ENCODE results near the gene KLF13. TPM values are rescaled to one million over a fixed set of nuclear protein-coding genes. Genes with fewer than 3 reads are reported as not detected.
A peak's percentile ranks its signal among the peaks of the same experiment; 100 is the strongest.

Gene KLF13
- total and polyA plus RNA-seq, 4 donors = 38.3 to 157 (median 55.2) TPM

DNA sequence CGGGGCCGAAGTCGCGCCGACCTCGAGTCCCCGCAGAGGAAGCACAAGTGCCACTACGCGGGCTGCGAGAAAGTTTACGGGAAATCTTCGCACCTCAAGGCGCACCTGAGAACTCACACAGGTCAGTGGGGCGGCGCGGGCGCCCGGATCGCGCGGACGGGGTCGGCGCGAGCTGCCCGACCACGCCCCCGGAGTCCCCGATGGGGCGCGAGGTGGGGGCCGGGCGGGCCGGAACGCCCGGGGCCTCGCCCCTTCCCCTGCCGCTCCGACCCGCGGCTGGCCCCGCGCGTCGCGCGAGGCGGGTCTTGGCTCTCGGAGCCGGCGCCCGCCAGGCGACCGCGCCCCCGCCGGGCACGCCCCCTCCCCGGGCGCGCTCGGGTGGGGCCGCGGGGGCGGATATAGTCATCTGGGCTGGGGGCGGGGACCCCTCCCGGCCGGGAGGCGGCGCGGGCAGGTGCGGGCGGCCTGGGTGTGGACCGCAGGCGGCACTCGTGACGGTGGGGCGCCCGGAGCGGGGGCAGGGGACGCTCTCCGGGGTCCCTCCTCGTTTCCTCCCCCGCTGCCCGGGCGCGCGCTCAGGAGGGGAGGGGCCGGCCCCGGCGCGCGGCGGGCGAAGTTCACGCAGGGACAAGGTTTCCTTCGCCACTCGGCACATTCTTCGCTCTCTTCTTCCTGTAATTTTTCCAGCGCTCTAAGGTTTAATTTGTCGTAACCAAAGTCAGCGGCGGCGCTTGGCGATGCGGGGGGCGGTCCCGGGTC lies 1.2 kb downstream of the KLF13 start:
- TF ChIP-seq, protein P1, sequence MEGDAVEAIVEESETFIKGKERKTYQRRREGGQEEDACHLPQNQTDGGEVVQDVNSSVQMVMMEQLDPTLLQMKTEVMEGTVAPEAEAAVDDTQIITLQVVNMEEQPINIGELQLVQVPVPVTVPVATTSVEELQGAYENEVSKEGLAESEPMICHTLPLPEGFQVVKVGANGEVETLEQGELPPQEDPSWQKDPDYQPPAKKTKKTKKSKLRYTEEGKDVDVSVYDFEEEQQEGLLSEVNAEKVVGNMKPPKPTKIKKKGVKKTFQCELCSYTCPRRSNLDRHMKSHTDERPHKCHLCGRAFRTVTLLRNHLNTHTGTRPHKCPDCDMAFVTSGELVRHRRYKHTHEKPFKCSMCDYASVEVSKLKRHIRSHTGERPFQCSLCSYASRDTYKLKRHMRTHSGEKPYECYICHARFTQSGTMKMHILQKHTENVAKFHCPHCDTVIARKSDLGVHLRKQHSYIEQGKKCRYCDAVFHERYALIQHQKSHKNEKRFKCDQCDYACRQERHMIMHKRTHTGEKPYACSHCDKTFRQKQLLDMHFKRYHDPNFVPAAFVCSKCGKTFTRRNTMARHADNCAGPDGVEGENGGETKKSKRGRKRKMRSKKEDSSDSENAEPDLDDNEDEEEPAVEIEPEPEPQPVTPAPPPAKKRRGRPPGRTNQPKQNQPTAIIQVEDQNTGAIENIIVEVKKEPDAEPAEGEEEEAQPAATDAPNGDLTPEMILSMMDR (IDR thresholded peaks at IDR 0.05; ENCODE audit: control extremely low read depth, extremely low read depth) = no peak
- Histone ChIP-seq H3K4me1 (ENCODE audit: control insufficient read depth in 5 of 5, insufficient read depth in 5 of 5, low read length in 5 of 5) (peaks cover 13 to 28% (median 21%) of the 10 kb centered on the region in 5 donors), H3K4me3 (peak overlapping the region; percentile 86), H3K27me3 (ENCODE audit: control insufficient read depth in 3 of 3, insufficient read depth in 3 of 3, low read length in 2 of 3) (no peaks in the 10 kb centered on the region), H3K9me3 (ENCODE audit: control insufficient read depth in 4 of 4, insufficient read depth in 3 of 4, low read length in 3 of 4) (peaks cover 0 to 2% (median 0%) of the 10 kb centered on the region in 4 donors), H3K9ac (ENCODE audit: insufficient read depth in 1 of 2, low read length in 2 of 2) (no peak overlapping the region), H3K27ac (ENCODE audit: low read depth in 1 of 2, low read length in 1 of 2) (peak overlapping the region; percentile 100), H3K36me3 (ENCODE audit: control insufficient read depth in 4 of 4, insufficient read depth in 4 of 4, low read length in 4 of 4) (no peaks in the 10 kb centered on the region)
- peak; percentile 66 to 72 (median 67) for DNase-seq
- 0% methylated on average over 30 to 108 of the region's 108 CpGs for WGBS, 2 donors
- ATAC-seq (ENCODE audit: insufficient read depth, low FRiP score) = peak; percentile 13

DNA sequence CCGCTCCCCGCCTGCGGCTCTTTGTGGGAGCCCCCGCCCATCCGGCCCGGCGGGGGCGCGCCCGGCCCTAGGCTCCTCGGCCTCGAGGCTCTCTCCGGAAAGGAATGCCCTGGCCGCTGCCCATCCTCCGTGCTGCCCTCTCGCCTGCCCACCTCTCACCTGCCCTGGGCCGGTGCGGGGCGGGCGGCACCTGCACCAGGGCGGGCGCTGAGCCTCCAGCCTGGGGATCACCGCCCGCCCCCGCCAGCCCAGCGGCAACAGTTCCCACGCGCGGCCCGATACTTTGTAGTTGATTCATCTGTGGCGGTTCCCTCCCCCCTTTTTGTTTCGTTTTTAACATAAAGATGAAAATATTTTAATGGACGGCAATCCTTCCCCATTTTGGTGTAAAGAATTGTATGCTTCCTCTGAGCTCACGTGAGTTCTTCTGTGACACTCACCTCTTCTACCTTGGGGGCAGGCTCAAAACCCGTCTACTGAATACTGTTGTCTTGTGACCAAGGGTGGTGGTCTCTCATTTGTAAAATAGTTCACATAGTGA lies 1.9 kb downstream of the KLF13 start:
- H3K4me3 ChIP-seq = peak overlapping the region; percentile 86
- peak in 2 of 3 donors; percentile 29 to 37 for DNase-seq
- WGBS, 2 donors = 1% methylated on average over 35 of the region's 35 CpGs
- H3K9me3 ChIP-seq (ENCODE audit: control insufficient read depth in 4 of 4, insufficient read depth in 3 of 4, low read length in 3 of 4) = peaks cover 0 to 2% (median 0%) of the 10 kb centered on the region in 4 donors
- no peak overlapping the region for H3K9ac ChIP-seq (ENCODE audit: insufficient read depth in 1 of 2, low read length in 2 of 2)
- TF ChIP-seq, protein P1 (IDR thresholded peaks at IDR 0.05; ENCODE audit: control extremely low read depth, extremely low read depth) = no peak
- no peaks in the 10 kb centered on the region for H3K36me3 ChIP-seq (ENCODE audit: control insufficient read depth in 4 of 4, insufficient read depth in 4 of 4, low read length in 4 of 4)
- H3K4me1 ChIP-seq (ENCODE audit: control insufficient read depth in 5 of 5, insufficient read depth in 5 of 5, low read length in 5 of 5) = peaks cover 13 to 31% (median 21%) of the 10 kb centered on the region in 5 donors
- H3K27me3 ChIP-seq (ENCODE audit: control insufficient read depth in 3 of 3, insufficient read depth in 3 of 3, low read length in 2 of 3) = no peaks in the 10 kb centered on the region
- H3K27ac ChIP-seq (ENCODE audit: low read depth in 1 of 2, low read length in 1 of 2) = peak overlapping the region; percentile 100
- ATAC-seq (ENCODE audit: insufficient read depth, low FRiP score) = no peak

- H3K27ac ChIP-seq (ENCODE audit: low read depth in 1 of 2, low read length in 1 of 2) = peak overlapping the region; percentile 100
- no peak overlapping the region for H3K9ac ChIP-seq (ENCODE audit: insufficient read depth in 1 of 2, low read length in 2 of 2)
- peaks cover 13 to 37% (median 21%) of the 10 kb centered on the region in 5 donors for H3K4me1 ChIP-seq (ENCODE audit: control insufficient read depth in 5 of 5, insufficient read depth in 5 of 5, low read length in 5 of 5)
- 15 to 17% methylated on average over 29 of the region's 29 CpGs for WGBS, 2 donors
- DNase-seq (no peak), ATAC-seq (ENCODE audit: insufficient read depth, low FRiP score) (no peak)
- peak overlapping the region; percentile 86 for H3K4me3 ChIP-seq
- no peaks in the 10 kb centered on the region for H3K36me3 ChIP-seq (ENCODE audit: control insufficient read depth in 4 of 4, insufficient read depth in 4 of 4, low read length in 4 of 4)
- TF ChIP-seq, protein P1 (IDR thresholded peaks at IDR 0.05; ENCODE audit: control extremely low read depth, extremely low read depth) = no peak
- peaks cover 0 to 2% (median 0%) of the 10 kb centered on the region in 4 donors for H3K9me3 ChIP-seq (ENCODE audit: control insufficient read depth in 4 of 4, insufficient read depth in 3 of 4, low read length in 3 of 4)
- H3K27me3 ChIP-seq (ENCODE audit: control insufficient read depth in 3 of 3, insufficient read depth in 3 of 3, low read length in 2 of 3) = no peaks in the 10 kb centered on the region
Observed at GRCh38 chr15:31328969-31329639, 2.5 kb downstream of the KLF13 start.
